VCaP (cell line): ENCODE results near the gene VAV1.

Experiments used
- H3K27ac ChIP-seq: fragments of 450-650 bp; 2 replicates; pipeline ENCODE4 v1.5.1; 2017
- TF ChIP-seq, protein P1 (sequence below): fragments of 450-650 bp; conservative IDR thresholded peaks from 2 replicates; pipeline ENCODE4 v1.5.1; 2017; ENCODE audit warnings: mild to moderate bottlenecking, moderate library complexity

VAV1 gene

DNA sequence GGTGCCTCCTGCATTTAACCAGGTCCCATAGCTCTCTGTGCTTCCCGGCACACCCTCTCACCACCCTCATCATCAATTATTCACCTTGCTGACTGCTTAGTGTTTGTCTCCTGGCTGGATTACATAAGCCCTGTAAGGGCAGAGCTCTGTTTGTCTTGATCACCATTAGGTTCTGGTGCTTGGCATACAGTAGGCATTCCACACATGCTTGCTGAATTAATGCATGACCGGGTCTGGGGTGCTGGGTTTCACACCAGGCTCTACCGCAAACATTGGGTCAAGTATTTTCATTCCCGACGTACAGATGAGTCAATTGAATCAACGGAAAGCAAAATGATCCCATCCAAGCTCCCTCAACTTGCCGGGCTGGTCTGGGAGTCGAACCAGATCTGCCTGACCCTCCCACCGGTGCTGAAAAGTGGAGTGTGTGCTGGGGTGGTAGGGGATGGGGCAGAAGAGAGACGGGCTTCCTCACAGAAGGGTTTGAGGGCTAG is 28.5 kb downstream of the VAV1 start:
- H3K27ac ChIP-seq = no peak overlapping the region
- TF ChIP-seq, protein P1, sequence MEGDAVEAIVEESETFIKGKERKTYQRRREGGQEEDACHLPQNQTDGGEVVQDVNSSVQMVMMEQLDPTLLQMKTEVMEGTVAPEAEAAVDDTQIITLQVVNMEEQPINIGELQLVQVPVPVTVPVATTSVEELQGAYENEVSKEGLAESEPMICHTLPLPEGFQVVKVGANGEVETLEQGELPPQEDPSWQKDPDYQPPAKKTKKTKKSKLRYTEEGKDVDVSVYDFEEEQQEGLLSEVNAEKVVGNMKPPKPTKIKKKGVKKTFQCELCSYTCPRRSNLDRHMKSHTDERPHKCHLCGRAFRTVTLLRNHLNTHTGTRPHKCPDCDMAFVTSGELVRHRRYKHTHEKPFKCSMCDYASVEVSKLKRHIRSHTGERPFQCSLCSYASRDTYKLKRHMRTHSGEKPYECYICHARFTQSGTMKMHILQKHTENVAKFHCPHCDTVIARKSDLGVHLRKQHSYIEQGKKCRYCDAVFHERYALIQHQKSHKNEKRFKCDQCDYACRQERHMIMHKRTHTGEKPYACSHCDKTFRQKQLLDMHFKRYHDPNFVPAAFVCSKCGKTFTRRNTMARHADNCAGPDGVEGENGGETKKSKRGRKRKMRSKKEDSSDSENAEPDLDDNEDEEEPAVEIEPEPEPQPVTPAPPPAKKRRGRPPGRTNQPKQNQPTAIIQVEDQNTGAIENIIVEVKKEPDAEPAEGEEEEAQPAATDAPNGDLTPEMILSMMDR = no peak

DNA sequence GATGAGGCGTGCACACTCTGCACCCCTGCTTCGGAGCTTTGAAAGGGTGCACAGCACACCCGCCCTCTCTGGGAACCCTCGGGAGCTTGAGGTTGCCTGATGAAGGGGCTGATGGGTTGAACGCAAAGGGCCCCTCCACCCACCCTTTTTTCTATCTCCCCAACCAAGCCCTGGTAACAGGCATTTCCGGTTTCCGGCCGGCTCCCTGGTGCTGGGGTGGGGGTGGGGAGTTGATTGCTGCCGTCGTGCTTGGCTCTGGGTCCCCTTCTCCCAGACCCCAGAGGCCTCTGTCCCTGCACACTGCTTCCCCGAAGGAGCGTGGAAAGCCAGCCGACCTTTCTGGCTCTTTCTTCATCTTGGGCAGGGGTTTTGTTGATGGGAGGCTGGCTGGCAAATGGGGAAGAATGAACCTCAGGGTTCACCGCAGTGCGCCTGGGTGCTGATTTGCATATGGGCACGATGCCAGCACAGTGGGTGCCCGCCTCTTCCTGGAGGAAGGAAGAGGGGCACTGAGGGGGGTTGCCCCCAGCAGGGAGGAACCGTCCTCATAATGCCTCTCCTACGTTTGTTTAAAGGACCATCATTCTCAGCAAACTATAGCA is 29.1 kb downstream of the VAV1 start:
- TF ChIP-seq, protein P1 = no peak
- H3K27ac ChIP-seq = no peak overlapping the region

DNA sequence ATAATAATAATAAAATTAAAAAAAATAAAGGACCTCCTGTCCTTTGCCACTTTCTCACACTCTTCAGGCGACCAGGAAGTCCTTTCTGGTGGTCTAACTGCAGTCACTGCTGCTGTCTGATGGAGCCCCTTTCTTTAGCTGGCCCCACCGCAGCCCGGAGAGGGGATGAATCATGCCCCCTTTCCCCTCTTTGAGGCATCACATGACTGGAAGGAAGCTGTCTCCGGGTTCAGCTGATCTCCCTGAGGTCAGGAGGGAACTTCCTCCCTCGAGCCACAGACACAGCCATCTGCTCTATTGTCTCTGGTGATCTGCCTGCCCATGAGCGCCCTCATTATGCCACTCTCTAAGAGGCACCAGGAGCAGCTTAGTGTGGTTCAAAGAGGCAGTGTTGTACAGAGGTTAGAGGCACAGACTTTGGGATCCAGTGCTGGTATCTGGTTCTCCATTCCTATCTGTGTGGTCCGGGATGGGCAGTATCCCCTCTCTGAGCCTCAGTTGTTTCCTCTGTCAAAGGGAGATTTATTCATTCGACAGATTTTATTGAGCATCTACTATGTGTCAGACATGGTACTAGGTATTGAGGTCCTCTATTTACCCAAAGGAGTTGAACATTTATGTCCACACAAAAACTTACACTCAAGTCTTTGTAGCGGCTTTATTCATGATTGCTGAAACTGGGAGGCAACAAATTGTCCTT is 30.0 kb downstream of the VAV1 start:
- no peak overlapping the region for H3K27ac ChIP-seq
- TF ChIP-seq, protein P1 = no peak

DNA sequence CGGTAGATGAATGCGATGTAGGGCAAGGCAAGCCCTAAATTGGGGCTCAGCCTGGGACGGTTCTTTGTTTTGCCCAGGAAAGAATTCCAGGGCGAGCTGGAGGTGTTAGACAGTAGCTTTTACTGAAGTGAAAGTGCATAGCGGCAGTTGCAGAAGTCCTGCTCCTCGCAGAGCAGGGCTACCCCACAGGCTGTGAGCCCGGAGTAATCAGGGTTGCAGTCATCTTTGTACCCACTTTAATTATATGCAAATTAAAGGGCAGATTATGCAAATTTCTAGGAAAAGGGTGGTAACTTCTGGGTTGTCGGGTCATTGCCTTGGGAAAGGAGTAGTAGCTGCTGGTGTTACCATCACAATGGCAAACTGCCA is 30.5 kb downstream of the VAV1 start:
- no peak overlapping the region for H3K27ac ChIP-seq
- TF ChIP-seq, protein P1 = no peak

DNA sequence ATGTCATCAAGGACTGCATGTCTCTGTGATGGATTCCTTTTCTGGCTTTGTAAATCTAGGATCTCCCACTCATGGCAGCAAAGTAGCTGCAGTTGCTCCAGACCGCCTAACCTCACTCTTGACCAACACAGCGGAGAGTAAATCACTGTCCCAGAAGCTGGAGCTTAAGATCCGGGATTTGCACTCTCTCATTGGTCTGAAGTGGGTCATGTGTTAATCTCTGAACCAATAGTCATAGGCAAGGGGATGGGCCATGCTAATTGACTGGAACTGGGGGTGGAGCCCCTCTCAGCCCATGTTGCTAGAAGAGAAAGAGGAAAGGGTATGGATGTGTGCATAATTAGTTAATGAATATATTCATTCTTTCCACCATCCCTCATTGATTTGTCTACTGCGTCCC is 34.0 kb downstream of the VAV1 start:
- no peak overlapping the region for H3K27ac ChIP-seq
- TF ChIP-seq, protein P1 = no peak

DNA sequence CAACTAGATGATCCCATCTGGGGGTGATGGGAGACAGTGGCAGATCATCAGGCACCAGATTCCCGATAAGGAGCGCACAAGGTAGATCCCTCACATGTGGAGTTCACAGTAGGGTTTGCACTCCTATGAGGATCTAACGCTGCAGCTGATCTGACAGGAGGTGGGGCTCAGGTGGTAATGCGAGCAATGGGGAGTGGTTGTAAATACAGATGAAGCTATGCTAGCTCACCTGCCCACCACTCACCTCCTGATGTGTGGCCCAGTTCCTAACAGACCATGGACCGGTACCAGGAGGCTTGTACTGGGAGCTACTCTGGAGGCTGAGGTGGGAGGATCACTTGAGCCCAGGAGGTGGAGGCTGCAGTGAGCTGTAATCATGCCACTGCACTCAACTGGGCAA is 34.8 kb downstream of the VAV1 start:
- TF ChIP-seq, protein P1 = no peak

DNA sequence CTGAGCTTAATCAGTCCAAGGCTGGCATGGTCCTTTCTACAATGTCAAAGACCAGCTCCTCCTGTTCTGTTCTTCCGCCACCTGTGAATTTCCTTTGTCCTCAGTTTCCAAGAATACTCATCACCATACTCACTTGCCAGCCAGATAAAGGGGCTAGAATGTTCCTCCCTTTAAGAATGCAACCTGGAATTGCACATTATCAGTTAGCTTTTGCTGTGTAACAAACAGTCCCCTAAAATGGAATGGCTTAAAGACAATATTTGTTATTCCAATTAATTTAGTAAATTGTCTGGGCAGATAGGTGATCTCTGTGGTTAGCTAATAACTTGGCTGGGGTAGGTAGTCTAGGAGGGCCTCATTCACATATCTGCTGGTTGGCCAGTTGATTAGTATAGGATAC is 36.0 kb downstream of the VAV1 start:
- TF ChIP-seq, protein P1 = no peak
- H3K27ac ChIP-seq = no peak overlapping the region

More for the DNA sequence above, 34.8 kb downstream of the VAV1 start:
- no peak overlapping the region for H3K27ac ChIP-seq
